ENCODE data around the gene PGLYRP3.
A peak's percentile ranks its signal among the peaks of the same experiment; 100 is the strongest.

PGLYRP3 gene

GRCh38 chr1:153265457-153265856, 47.3 kb downstream of the PGLYRP3 start:
- no peak for DNase-seq
- H2BK120ac ChIP-seq (ENCODE audit: low read depth, low read length) = no peak overlapping the region
- H3K4me3 ChIP-seq (ENCODE audit: insufficient read depth in 1 of 2, low read depth in 1 of 2, low read length in 2 of 2) = no peak overlapping the region
- no peak overlapping the region for H4K91ac ChIP-seq (ENCODE audit: low read length)
- no peaks in the 10 kb centered on the region for H3K9me3 ChIP-seq (ENCODE audit: control insufficient read depth, low read length)
- no peak overlapping the region for H3K23ac ChIP-seq (ENCODE audit: low read length in 2 of 2)
- H2BK15ac ChIP-seq (ENCODE audit: low read depth, poor library complexity, severe bottlenecking) = no peak overlapping the region
- H3K4me1 ChIP-seq (ENCODE audit: control insufficient read depth, insufficient read depth, low read depth, low read length) = peaks cover 7% of the 10 kb centered on the region
- H2AK5ac ChIP-seq (ENCODE audit: low read length, severe bottlenecking) = no peak overlapping the region
- H4K8ac ChIP-seq (ENCODE audit: low read length) = no peak overlapping the region
- no peaks in the 10 kb centered on the region for H3K36me3 ChIP-seq (ENCODE audit: control insufficient read depth in 1 of 2, insufficient read depth in 2 of 2, low read depth in 1 of 2, low read length in 2 of 2)
- H3K14ac ChIP-seq (ENCODE audit: low read length in 2 of 2) = no peak overlapping the region
- H3K27me3 ChIP-seq (ENCODE audit: control insufficient read depth in 1 of 2, insufficient read depth in 1 of 2, low read length in 2 of 2) = peaks cover 25 to 50% of the 10 kb centered on the region in 2 experiments
- WGBS = no CpG with 5 or more reads among the region's 1 CpG
- no peak overlapping the region for H3K4me2 ChIP-seq (ENCODE audit: low read length, poor library complexity, severe bottlenecking)
- H3K4ac ChIP-seq (ENCODE audit: low read depth in 1 of 2, low read length in 2 of 2) = no peak overlapping the region
- H3K9ac ChIP-seq (ENCODE audit: low read length) = no peak overlapping the region
- no peak overlapping the region for H2BK12ac ChIP-seq (ENCODE audit: low read length in 2 of 2)
- H2AFZ ChIP-seq (ENCODE audit: low read depth, low read length) = no peak overlapping the region
- no peak overlapping the region for H3K27ac ChIP-seq (ENCODE audit: low read length, poor library complexity, severe bottlenecking)
- no peaks in the 10 kb centered on the region for H3K79me1 ChIP-seq (replicated peaks; ENCODE audit: low read length, poor library complexity, severe bottlenecking)
- no peak overlapping the region for H3K18ac ChIP-seq (ENCODE audit: low read depth in 1 of 2, low read length in 2 of 2)
- no peak overlapping the region for H2BK5ac ChIP-seq (ENCODE audit: low read depth, low read length, poor library complexity, severe bottlenecking)

- Histone ChIP-seq H3K9me3 (ENCODE audit: control insufficient read depth, low read length) (no peaks in the 10 kb centered on the region), H2BK120ac (ENCODE audit: low read depth, low read length) (no peak overlapping the region), H3K36me3 (ENCODE audit: control insufficient read depth in 1 of 2, insufficient read depth in 2 of 2, low read depth in 1 of 2, low read length in 2 of 2) (no peaks in the 10 kb centered on the region), H3K18ac (ENCODE audit: low read depth in 1 of 2, low read length in 2 of 2) (no peak overlapping the region), H3K4ac (ENCODE audit: low read depth in 1 of 2, low read length in 2 of 2) (no peak overlapping the region), H2BK15ac (ENCODE audit: low read depth, poor library complexity, severe bottlenecking) (no peak overlapping the region), H2AFZ (ENCODE audit: low read depth, low read length) (no peak overlapping the region), H3K27me3 (ENCODE audit: control insufficient read depth in 1 of 2, insufficient read depth in 1 of 2, low read length in 2 of 2) (peaks cover 46 to 63% of the 10 kb centered on the region in 2 experiments), H3K79me1 (replicated peaks; ENCODE audit: low read length, poor library complexity, severe bottlenecking) (no peaks in the 10 kb centered on the region), H3K14ac (ENCODE audit: low read length in 2 of 2) (no peak overlapping the region), H4K91ac (ENCODE audit: low read length) (no peak overlapping the region), H3K27ac (ENCODE audit: low read length, poor library complexity, severe bottlenecking) (no peak overlapping the region), H2BK12ac (ENCODE audit: low read length in 2 of 2) (no peak overlapping the region), H4K8ac (ENCODE audit: low read length) (no peak overlapping the region), H3K4me3 (ENCODE audit: insufficient read depth in 1 of 2, low read depth in 1 of 2, low read length in 2 of 2) (no peak overlapping the region), H2BK5ac (ENCODE audit: low read depth, low read length, poor library complexity, severe bottlenecking) (no peak overlapping the region), H3K4me1 (ENCODE audit: control insufficient read depth, insufficient read depth, low read depth, low read length) (peaks cover 7% of the 10 kb centered on the region), H2AK5ac (ENCODE audit: low read length, severe bottlenecking) (no peak overlapping the region), H3K23ac (ENCODE audit: low read length in 2 of 2) (no peak overlapping the region), H3K4me2 (ENCODE audit: low read length, poor library complexity, severe bottlenecking) (no peak overlapping the region), H3K9ac (ENCODE audit: low read length) (no peak overlapping the region)
- DNase-seq = no peak
- WGBS = 55% methylated on average over 8 of the region's 10 CpGs
Measured at GRCh38 chr1:153262462-153263157, 50.1 kb downstream of the PGLYRP3 start.

- Histone ChIP-seq H2BK15ac (ENCODE audit: low read depth, poor library complexity, severe bottlenecking) (no peak overlapping the region), H3K79me1 (replicated peaks; ENCODE audit: low read length, poor library complexity, severe bottlenecking) (no peaks in the 10 kb centered on the region), H3K4me3 (ENCODE audit: insufficient read depth in 1 of 2, low read depth in 1 of 2, low read length in 2 of 2) (peak overlapping the region in 1 of 2 experiments; percentile 65), H3K27ac (ENCODE audit: low read length, poor library complexity, severe bottlenecking) (no peak overlapping the region), H2BK120ac (ENCODE audit: low read depth, low read length) (no peak overlapping the region), H4K91ac (ENCODE audit: low read length) (no peak overlapping the region), H2AFZ (ENCODE audit: low read depth, low read length) (no peak overlapping the region), H2BK12ac (ENCODE audit: low read length in 2 of 2) (no peak overlapping the region), H3K4me2 (ENCODE audit: low read length, poor library complexity, severe bottlenecking) (no peak overlapping the region), H3K9me3 (ENCODE audit: control insufficient read depth, low read length) (no peaks in the 10 kb centered on the region), H3K4ac (ENCODE audit: low read depth in 1 of 2, low read length in 2 of 2) (no peak overlapping the region), H3K27me3 (ENCODE audit: control insufficient read depth in 1 of 2, insufficient read depth in 1 of 2, low read length in 2 of 2) (peaks cover 46 to 63% of the 10 kb centered on the region in 2 experiments), H3K18ac (ENCODE audit: low read depth in 1 of 2, low read length in 2 of 2) (no peak overlapping the region), H4K8ac (ENCODE audit: low read length) (no peak overlapping the region), H3K9ac (ENCODE audit: low read length) (no peak overlapping the region), H3K4me1 (ENCODE audit: control insufficient read depth, insufficient read depth, low read depth, low read length) (peaks cover 7% of the 10 kb centered on the region), H3K36me3 (ENCODE audit: control insufficient read depth in 1 of 2, insufficient read depth in 2 of 2, low read depth in 1 of 2, low read length in 2 of 2) (no peaks in the 10 kb centered on the region), H3K14ac (ENCODE audit: low read length in 2 of 2) (no peak overlapping the region), H2BK5ac (ENCODE audit: low read depth, low read length, poor library complexity, severe bottlenecking) (no peak overlapping the region), H3K23ac (ENCODE audit: low read length in 2 of 2) (no peak overlapping the region), H2AK5ac (ENCODE audit: low read length, severe bottlenecking) (no peak overlapping the region)
- 85% methylated on average over 6 of the region's 6 CpGs for WGBS
- no peak for DNase-seq
Measured at GRCh38 chr1:153262070-153262366, 50.7 kb downstream of the PGLYRP3 start.

GRCh38 chr1:153261281-153262069, 51.3 kb downstream of the PGLYRP3 start:
- Histone ChIP-seq H4K91ac (ENCODE audit: low read length) (no peak overlapping the region), H3K4me1 (ENCODE audit: control insufficient read depth, insufficient read depth, low read depth, low read length) (peaks cover 7% of the 10 kb centered on the region), H4K8ac (ENCODE audit: low read length) (no peak overlapping the region), H3K18ac (ENCODE audit: low read depth in 1 of 2, low read length in 2 of 2) (no peak overlapping the region), H2AFZ (ENCODE audit: low read depth, low read length) (no peak overlapping the region), H3K23ac (ENCODE audit: low read length in 2 of 2) (no peak overlapping the region), H3K27me3 (ENCODE audit: control insufficient read depth in 1 of 2, insufficient read depth in 1 of 2, low read length in 2 of 2) (peaks cover 46 to 62% of the 10 kb centered on the region in 2 experiments), H3K4me2 (ENCODE audit: low read length, poor library complexity, severe bottlenecking) (peak overlapping the region; percentile 36), H3K14ac (ENCODE audit: low read length in 2 of 2) (no peak overlapping the region), H3K36me3 (ENCODE audit: control insufficient read depth in 1 of 2, insufficient read depth in 2 of 2, low read depth in 1 of 2, low read length in 2 of 2) (no peaks in the 10 kb centered on the region), H2BK15ac (ENCODE audit: low read depth, poor library complexity, severe bottlenecking) (peak overlapping the region; percentile 23), H2BK5ac (ENCODE audit: low read depth, low read length, poor library complexity, severe bottlenecking) (no peak overlapping the region), H3K79me1 (replicated peaks; ENCODE audit: low read length, poor library complexity, severe bottlenecking) (no peaks in the 10 kb centered on the region), H3K9ac (ENCODE audit: low read length) (no peak overlapping the region), H3K27ac (ENCODE audit: low read length, poor library complexity, severe bottlenecking) (no peak overlapping the region), H2AK5ac (ENCODE audit: low read length, severe bottlenecking) (no peak overlapping the region), H3K4ac (ENCODE audit: low read depth in 1 of 2, low read length in 2 of 2) (no peak overlapping the region), H2BK120ac (ENCODE audit: low read depth, low read length) (no peak overlapping the region), H2BK12ac (ENCODE audit: low read length in 2 of 2) (no peak overlapping the region), H3K4me3 (ENCODE audit: insufficient read depth in 1 of 2, low read depth in 1 of 2, low read length in 2 of 2) (peak overlapping the region; percentile 46 to 65), H3K9me3 (ENCODE audit: control insufficient read depth, low read length) (no peaks in the 10 kb centered on the region)
- 28% methylated on average over 79 of the region's 80 CpGs for WGBS
- peak; percentile 1 for DNase-seq

All from mesenchymal stem cell (in vitro differentiated cells and primary cell).